Measurements from ENCODE around the gene GRK3.
"Not testable (repeated sequence)": the region's sequence is repeated elsewhere in the genome, so short reads cannot be mapped to it uniquely, and the experiment has no call there.

Gene GRK3

GRCh38 chr22:25551396-25551795 lies 13.1 kb upstream of the GRK3 start:
- no peak for DNase-seq (ENCODE audit: low spot score)

GRCh38 chr22:25552405-25552804 lies 12.1 kb upstream of the GRK3 start:
- DNase-seq (ENCODE audit: low spot score) = not testable (repeated sequence)

- no peak for DNase-seq (ENCODE audit: low spot score)
Measured at GRCh38 chr22:25553131-25553530, 11.3 kb upstream of the GRK3 start.

- no peak for DNase-seq (ENCODE audit: low spot score)
Measured at GRCh38 chr22:25554238-25554671, 10.2 kb upstream of the GRK3 start.

- no peak for DNase-seq (ENCODE audit: low spot score)
Measured at GRCh38 chr22:25554689-25555088, 9.8 kb upstream of the GRK3 start.

GRCh38 chr22:25555586-25555985 lies 8.9 kb upstream of the GRK3 start:
- no peak for DNase-seq (ENCODE audit: low spot score)

- no peak for DNase-seq (ENCODE audit: low spot score)
Measured at GRCh38 chr22:25557218-25557617, 7.3 kb upstream of the GRK3 start.

GRCh38 chr22:25558341-25558740 lies 6.1 kb upstream of the GRK3 start:
- no peak for DNase-seq (ENCODE audit: low spot score)

GRCh38 chr22:25559910-25560309 lies 4.6 kb upstream of the GRK3 start:
- DNase-seq (ENCODE audit: low spot score) = not testable (repeated sequence)

- not testable (repeated sequence) for DNase-seq (ENCODE audit: low spot score)
Measured at GRCh38 chr22:25561182-25561581, 3.3 kb upstream of the GRK3 start.

GRCh38 chr22:25561927-25562326 lies 2.5 kb upstream of the GRK3 start:
- DNase-seq (ENCODE audit: low spot score) = not testable (repeated sequence)

GRCh38 chr22:25562966-25563760 lies 1.3 kb upstream of the GRK3 start:
- DNase-seq (ENCODE audit: low spot score) = not testable (repeated sequence)

GRCh38 chr22:25563761-25564319 lies 635 bp upstream of the GRK3 start:
- no peak for DNase-seq (ENCODE audit: low spot score)

- DNase-seq (ENCODE audit: low spot score) = peak; percentile 9
Measured at GRCh38 chr22:25564979-25565677, 653 bp downstream of the GRK3 start.

GRCh38 chr22:25566186-25566897 lies 1.9 kb downstream of the GRK3 start:
- no peak for DNase-seq (ENCODE audit: low spot score)

GRCh38 chr22:25566898-25567235 lies 2.4 kb downstream of the GRK3 start:
- no peak for DNase-seq (ENCODE audit: low spot score)

GRCh38 chr22:25567251-25567675 lies 2.8 kb downstream of the GRK3 start:
- DNase-seq (ENCODE audit: low spot score) = no peak

GRCh38 chr22:25568066-25568465 lies 3.6 kb downstream of the GRK3 start:
- DNase-seq (ENCODE audit: low spot score) = not testable (repeated sequence)

GRCh38 chr22:25569361-25569760 lies 4.9 kb downstream of the GRK3 start:
- DNase-seq (ENCODE audit: low spot score) = no peak

GRCh38 chr22:25569983-25570382 lies 5.5 kb downstream of the GRK3 start:
- no peak for DNase-seq (ENCODE audit: low spot score)

GRCh38 chr22:25570486-25570885 lies 6.0 kb downstream of the GRK3 start:
- DNase-seq (ENCODE audit: low spot score) = no peak

GRCh38 chr22:25571969-25572707 lies 7.7 kb downstream of the GRK3 start:
- not testable (repeated sequence) for DNase-seq (ENCODE audit: low spot score)

Measured in RKO (cell line).